Endothelial cell of umbilical vein (primary cell): ENCODE data around the gene GOLGA1. TPM values are rescaled to one million over a fixed set of nuclear protein-coding genes. Genes with fewer than 3 reads are reported as not detected.

Experiments used
- BruUV-seq: library from RNA; stranded (reverse); fragments of 400-500 nt; replicated peaks from 2 replicates; lab custom pipeline; 2021; lab: Mats Ljungman, UMichigan
- CTCF ChIA-PET: fragments of 300-600, 350-600 bp; sonication (Branson Sonifier 250); formaldehyde crosslinking; loops from one replicate; lab custom pipeline; 2021; ENCODE audit warnings: antibody characterized with exemption, inconsistent platforms; lab: Charles Lee
- POLR2A ChIA-PET: fragments of 300-600, 350-600 bp; sonication (Branson Sonifier 250); formaldehyde crosslinking; loops from one replicate; lab custom pipeline; 2021; ENCODE audit warnings: antibody characterized with exemption, inconsistent platforms; lab: Charles Lee
- DNase-seq: peaks from one replicate; pipeline ENCODE4 v3.0.0-alpha.2; 2011; ENCODE audit warnings: low read depth, low spot score
- FAIRE-seq: peaks from 2 replicates; lab custom pipeline; 2011; peaks lifted over from hg19 to GRCh38; lab: Jason Lieb, UNC
- H2AFZ ChIP-seq: 2 replicates; pipeline ENCODE4 v1.6.0; 2012; ENCODE audit warnings: low read depth, low read length, control low read depth, inconsistent platforms
- H3K27ac ChIP-seq: 2 replicates; pipeline ENCODE4 v1.5.1; 2011; ENCODE audit warnings: low read depth, mild to moderate bottlenecking, control low read depth, low read length, moderate library complexity; ENCODE audit not compliant: insufficient read depth
- H3K27me3 ChIP-seq, 2 experiments: 2 replicates each; pipeline versions ENCODE4 v1.6.0 to v1.6.1; 2011; ENCODE audit warnings: low read length in 2 of 2, mixed read lengths in 1 of 2; ENCODE audit not compliant: control insufficient read depth in 2 of 2, insufficient read depth in 2 of 2
- H3K36me3 ChIP-seq, 2 experiments: 2 replicates in 1 of 2; 3 replicates in 1 of 2; pipeline ENCODE4 v1.5.1; 2011; ENCODE audit warnings: low read length in 2 of 2, mild to moderate bottlenecking in 1 of 2, moderate library complexity in 1 of 2; ENCODE audit not compliant: control insufficient read depth in 2 of 2, insufficient read depth in 2 of 2; ENCODE audit errors: extremely low read depth in 1 of 2
- H3K4me1 ChIP-seq: 3 replicates; pipeline ENCODE4 v1.5.1; 2011; ENCODE audit warnings: mild to moderate bottlenecking, low read length; ENCODE audit not compliant: control insufficient read depth, insufficient read depth; ENCODE audit errors: extremely low read depth
- H3K4me2 ChIP-seq: 2 replicates; pipeline ENCODE4 v1.6.1; 2011; ENCODE audit warnings: low read length, control low read depth, mixed read lengths; ENCODE audit not compliant: insufficient read depth
- H3K4me3 ChIP-seq, 3 experiments: fragments of 200-600 bp in 1 of 3; sonication (generic), shearing (Covaris generic) in 1 of 3; replicated peaks in 1 of 3; 2 replicates each; pipeline ENCODE4 v1.5.1; 2011 to 2016; ENCODE audit warnings: control low read depth in 3 of 3, low read length in 3 of 3, mild to moderate bottlenecking in 2 of 3, inconsistent platforms in 1 of 3, low read depth in 1 of 3, moderate library complexity in 1 of 3; ENCODE audit not compliant: insufficient read depth in 1 of 3
- H3K79me2 ChIP-seq: 2 replicates; pipeline ENCODE4 v1.6.0; 2012; ENCODE audit warnings: low read length, inconsistent platforms; ENCODE audit not compliant: control insufficient read depth, insufficient read depth
- H3K9ac ChIP-seq: replicated peaks from 2 replicates; pipeline ENCODE3; 2011; ENCODE audit warnings: low read length, control low read depth; ENCODE audit not compliant: insufficient read depth; ENCODE audit errors: extremely low read depth
- H3K9me1 ChIP-seq: replicated peaks from 3 replicates; pipeline ENCODE4 v1.6.0; 2011; ENCODE audit warnings: mild to moderate bottlenecking, low read length; ENCODE audit not compliant: control insufficient read depth, insufficient read depth; ENCODE audit errors: extremely low read depth
- H3K9me3 ChIP-seq: replicated peaks from 2 replicates; pipeline ENCODE4 v1.5.1; 2012; ENCODE audit warnings: low read length, inconsistent platforms; ENCODE audit not compliant: control insufficient read depth, insufficient read depth
- H4K20me1 ChIP-seq: replicated peaks from 2 replicates; pipeline ENCODE3; 2011; ENCODE audit warnings: mild to moderate bottlenecking, low read length; ENCODE audit not compliant: control insufficient read depth, insufficient read depth; ENCODE audit errors: extremely low read depth
- CTCF ChIP-seq, 2 donors: IDR thresholded peaks; 1 replicate in 1 of 2; 2 replicates in 1 of 2; pipeline ENCODE4 v1.5.1; 2011; ENCODE audit warnings: low read length in 2 of 2, mild to moderate bottlenecking in 2 of 2, moderate library complexity in 2 of 2, control low read depth in 1 of 2, inconsistent platforms in 1 of 2, low read depth in 1 of 2; ENCODE audit not compliant: insufficient read depth in 1 of 2; ENCODE audit errors: extremely low read depth in 1 of 2
- EZH2 ChIP-seq: IDR thresholded peaks from 2 replicates; pipeline ENCODE4 v1.6.1; 2012; ENCODE audit warnings: borderline replicate concordance, low read depth, mild to moderate bottlenecking, moderate library complexity, low read length, inconsistent platforms; ENCODE audit not compliant: severe bottlenecking
- FOS ChIP-seq: IDR thresholded peaks from 2 replicates; pipeline ENCODE4 v1.6.1; 2011; ENCODE audit warnings: mild to moderate bottlenecking, low read length, moderate library complexity, borderline replicate concordance; ENCODE audit not compliant: insufficient read depth
- GATA2 ChIP-seq: IDR thresholded peaks from 2 replicates; pipeline ENCODE4 v1.7.0; 2011; ENCODE audit warnings: low read depth, mild to moderate bottlenecking, moderate library complexity, mixed read lengths, low read length; ENCODE audit not compliant: insufficient read length, insufficient read depth
- MAX ChIP-seq: IDR thresholded peaks from 2 replicates; pipeline ENCODE4 v1.6.1; 2011; ENCODE audit not compliant: insufficient read depth, insufficient read length
- MYC ChIP-seq: IDR thresholded peaks from one replicate; pipeline ENCODE4 v1.6.1; 2011; ENCODE audit warnings: mild to moderate bottlenecking, low read depth, low read length
- POLR2AphosphoS5 ChIP-seq: IDR thresholded peaks from 2 replicates; pipeline ENCODE4 v1.6.1; 2012; ENCODE audit warnings: low read depth, mild to moderate bottlenecking, control low read depth, low read length, moderate library complexity; ENCODE audit not compliant: insufficient read depth
- dilution Hi-C: fragments of 300-500 bp; cut with MboI; formaldehyde crosslinking; loops from one replicate; pipeline ENCODE4 v1.15.0; 2019; ENCODE audit warnings: low sequenced_read_pairs; ENCODE audit not compliant: extremely low pct_ligation_motif_present
- intact Hi-C: fragments of 100-400 bp; cut with micrococcal nuclease; formaldehyde crosslinking; loops from one replicate; pipeline ENCODE4 v1.10.0; 2022
- polyA plus RNA-seq, 4 experiments: library from polyadenylated mRNA; depleted of rRNA in 3 of 4; stranded (reverse) in 3 of 4; unstranded in 1 of 4; fragments of >200 nt; gene quantifications; 2 replicates each; pipeline versions ENCODE4 v1.2.1 to v1.2.3, GENCODE V29; 2011 to 2012; ENCODE audit warnings: missing spikeins in 1 of 4
- total RNA-seq: library from RNA; stranded (reverse); gene quantifications from 2 replicates; pipeline ENCODE4 v1.2.3, GENCODE V29; 2021

GOLGA1 gene
- total and polyA plus RNA-seq, 2 donors (not counting 3 experiments of a cell fraction or from before 2014, with no cell fraction given), result 13.1 to 19.9 TPM

- DNase-seq (no peak), FAIRE-seq (no peak)
- no peak overlapping the region for H3K9ac ChIP-seq
- no peaks in the 10 kb centered on the region for H4K20me1 ChIP-seq
- H3K27ac ChIP-seq, result no peak overlapping the region
- H3K36me3 ChIP-seq, result no peaks in the 10 kb centered on the region
- no TSS peak for BruUV-seq
- no peak for TF ChIP-seq CTCF (IDR thresholded peaks at IDR 0.05; ENCODE audit: extremely low read depth in 1 of 2, insufficient read depth in 1 of 2, low read depth in 1 of 2, low read length in 2 of 2)
- TF ChIP-seq GATA2, result no peak
- TF ChIP-seq EZH2, result no peak
- no peak for TF ChIP-seq FOS
- no peak for TF ChIP-seq POLR2AphosphoS5
- TF ChIP-seq MYC, result no peak
- TF ChIP-seq MAX, result no peak
- dilution Hi-C loops, result no loop called here
- H3K4me2 ChIP-seq, result no peak overlapping the region
- H3K79me2 ChIP-seq, result no peaks in the 10 kb centered on the region
- H2AFZ ChIP-seq, result no peak overlapping the region
- H3K4me1 ChIP-seq, result no peaks in the 10 kb centered on the region
- CTCF ChIA-PET, result interaction anchor here (1.0 to 1.3 kb wide), 2 partner anchors 9 to 226 kb away, joined by 3 read pairs; no protein-coding TSS in a partner anchor
- no peaks in the 10 kb centered on the region for H3K9me1 ChIP-seq
- POLR2A ChIA-PET, result no interaction called here
- H3K4me3 ChIP-seq, result no peak overlapping the region
- intact Hi-C loops, result no loop called here
- no peaks in the 10 kb centered on the region for H3K27me3 ChIP-seq
- H3K9me3 ChIP-seq, result no peaks in the 10 kb centered on the region
Observed at GRCh38 chr9:124843456-124844034, 97.3 kb downstream of the GOLGA1 start.
